Body of pancreas (tissue), 4 donors: ENCODE data around the gene DYSF.

ENCODE experiments used
- POLR2A ChIP-seq, 3 donors: fragments of 450-650 bp; IDR thresholded peaks; one replicate each; pipeline ENCODE4 v1.6.1; 2016; ENCODE audit warnings: antibody characterized with exemption in 3 of 3, mild to moderate bottlenecking in 2 of 3
- TF ChIP-seq, protein P1 (sequence below), 7 experiments: fragments of 450-650 bp in 4 of 7; fragments of 200-600 bp in 3 of 7; sonication (generic) in 3 of 7; IDR thresholded peaks; one replicate each; pipeline ENCODE4 v1.5.1; 2016 to 2019; ENCODE audit warnings: antibody characterized with exemption in 7 of 7

DNA sequence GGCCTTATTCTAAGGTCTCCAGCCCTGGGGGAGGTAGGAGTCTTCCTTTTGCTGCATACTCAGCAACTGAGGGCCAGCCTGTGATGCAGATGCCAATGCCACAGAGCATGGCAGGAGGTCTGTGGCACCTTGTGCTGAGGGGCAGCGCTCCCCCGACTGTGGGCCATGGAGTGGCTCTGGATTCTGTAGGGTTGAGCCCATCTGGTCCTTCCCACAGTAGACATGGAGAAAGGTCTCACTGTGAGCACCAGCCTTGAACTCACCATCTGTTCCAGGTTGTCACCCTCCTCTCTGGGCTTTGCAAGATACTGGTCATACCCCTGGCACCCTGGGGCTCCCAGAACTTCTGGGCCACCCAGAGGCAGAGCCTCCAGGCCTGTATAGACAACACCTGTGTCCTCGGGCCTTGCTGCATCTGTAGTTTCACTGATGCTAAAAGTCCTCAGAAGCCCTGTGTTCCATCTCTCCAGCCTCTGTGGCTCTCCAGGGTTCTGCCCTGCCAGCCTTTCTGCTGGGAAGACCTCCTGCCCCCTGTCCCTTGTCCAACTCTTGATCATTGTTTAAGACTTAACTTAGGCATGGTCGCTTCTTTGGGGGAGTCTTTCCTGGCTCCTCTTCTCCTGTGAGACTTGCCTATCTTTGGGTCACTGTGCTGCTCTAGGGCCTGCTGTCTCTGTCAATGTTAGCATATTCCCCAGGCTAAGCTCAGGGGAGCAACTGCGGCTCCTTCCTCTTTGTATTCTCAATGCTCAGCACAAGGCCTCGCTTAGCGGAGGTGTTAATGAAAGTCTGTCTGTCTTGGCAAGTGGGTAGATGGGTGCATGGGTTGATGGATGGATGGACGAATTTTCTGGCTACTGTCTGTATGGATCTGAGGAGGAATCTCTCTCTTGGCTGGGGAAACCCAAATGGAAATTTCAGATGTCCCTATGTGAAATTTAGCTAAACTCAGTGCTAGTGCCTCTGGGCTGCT is 160.9 kb downstream of the DYSF start:
- TF ChIP-seq POLR2A (IDR thresholded peaks at IDR 0.05) = no peak
- TF ChIP-seq, protein P1, sequence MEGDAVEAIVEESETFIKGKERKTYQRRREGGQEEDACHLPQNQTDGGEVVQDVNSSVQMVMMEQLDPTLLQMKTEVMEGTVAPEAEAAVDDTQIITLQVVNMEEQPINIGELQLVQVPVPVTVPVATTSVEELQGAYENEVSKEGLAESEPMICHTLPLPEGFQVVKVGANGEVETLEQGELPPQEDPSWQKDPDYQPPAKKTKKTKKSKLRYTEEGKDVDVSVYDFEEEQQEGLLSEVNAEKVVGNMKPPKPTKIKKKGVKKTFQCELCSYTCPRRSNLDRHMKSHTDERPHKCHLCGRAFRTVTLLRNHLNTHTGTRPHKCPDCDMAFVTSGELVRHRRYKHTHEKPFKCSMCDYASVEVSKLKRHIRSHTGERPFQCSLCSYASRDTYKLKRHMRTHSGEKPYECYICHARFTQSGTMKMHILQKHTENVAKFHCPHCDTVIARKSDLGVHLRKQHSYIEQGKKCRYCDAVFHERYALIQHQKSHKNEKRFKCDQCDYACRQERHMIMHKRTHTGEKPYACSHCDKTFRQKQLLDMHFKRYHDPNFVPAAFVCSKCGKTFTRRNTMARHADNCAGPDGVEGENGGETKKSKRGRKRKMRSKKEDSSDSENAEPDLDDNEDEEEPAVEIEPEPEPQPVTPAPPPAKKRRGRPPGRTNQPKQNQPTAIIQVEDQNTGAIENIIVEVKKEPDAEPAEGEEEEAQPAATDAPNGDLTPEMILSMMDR (IDR thresholded peaks at IDR 0.05) = no peak
